ENCODE measurements around the gene SPATS2. TPM values are rescaled to one million over a fixed set of nuclear protein-coding genes. Genes with fewer than 3 reads are reported as not detected.
A peak's percentile ranks its signal among the peaks of the same experiment; 100 is the strongest.

Gene SPATS2
- total RNA-seq, 2 donors from 2014 or later, result 17.2 to 21.9 TPM

DNA sequence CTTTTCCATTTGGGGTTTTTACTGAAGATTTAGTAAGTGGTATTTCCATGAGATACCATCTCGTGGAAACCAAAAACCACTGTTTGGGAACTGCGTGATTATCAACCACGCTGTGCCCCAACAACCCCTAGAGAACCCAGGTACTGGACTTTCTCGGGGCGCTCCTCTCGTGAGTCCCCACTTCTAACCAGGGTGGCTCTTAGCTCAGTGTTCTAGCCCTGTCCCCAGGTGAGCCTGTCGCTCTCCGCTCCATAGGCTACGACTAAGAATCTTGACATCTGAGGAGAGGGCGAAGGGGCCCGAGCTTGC is 200.0 kb downstream of the SPATS2 start:
- no peaks in the 10 kb centered on the region for H3K27me3 ChIP-seq
- H3K36me3 ChIP-seq, result peaks cover 16% of the 10 kb centered on the region
- H3K9ac ChIP-seq (ENCODE audit: low read depth in 2 of 2, low read length in 2 of 2), result peak overlapping the region; percentile 84 to 89
- intact Hi-C loops (cut with DNase I), result no loop called here
- H3K4me1 ChIP-seq, result peaks cover 10% of the 10 kb centered on the region
- peak overlapping the region; percentile 60 for H3K4me3 ChIP-seq
- H3K27ac ChIP-seq, result no peak overlapping the region
- TF ChIP-seq, protein P1, sequence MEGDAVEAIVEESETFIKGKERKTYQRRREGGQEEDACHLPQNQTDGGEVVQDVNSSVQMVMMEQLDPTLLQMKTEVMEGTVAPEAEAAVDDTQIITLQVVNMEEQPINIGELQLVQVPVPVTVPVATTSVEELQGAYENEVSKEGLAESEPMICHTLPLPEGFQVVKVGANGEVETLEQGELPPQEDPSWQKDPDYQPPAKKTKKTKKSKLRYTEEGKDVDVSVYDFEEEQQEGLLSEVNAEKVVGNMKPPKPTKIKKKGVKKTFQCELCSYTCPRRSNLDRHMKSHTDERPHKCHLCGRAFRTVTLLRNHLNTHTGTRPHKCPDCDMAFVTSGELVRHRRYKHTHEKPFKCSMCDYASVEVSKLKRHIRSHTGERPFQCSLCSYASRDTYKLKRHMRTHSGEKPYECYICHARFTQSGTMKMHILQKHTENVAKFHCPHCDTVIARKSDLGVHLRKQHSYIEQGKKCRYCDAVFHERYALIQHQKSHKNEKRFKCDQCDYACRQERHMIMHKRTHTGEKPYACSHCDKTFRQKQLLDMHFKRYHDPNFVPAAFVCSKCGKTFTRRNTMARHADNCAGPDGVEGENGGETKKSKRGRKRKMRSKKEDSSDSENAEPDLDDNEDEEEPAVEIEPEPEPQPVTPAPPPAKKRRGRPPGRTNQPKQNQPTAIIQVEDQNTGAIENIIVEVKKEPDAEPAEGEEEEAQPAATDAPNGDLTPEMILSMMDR (IDR thresholded peaks at IDR 0.05), result no peak
- H3K9me3 ChIP-seq, result no peaks in the 10 kb centered on the region
- DNase-seq, result no peak

DNA sequence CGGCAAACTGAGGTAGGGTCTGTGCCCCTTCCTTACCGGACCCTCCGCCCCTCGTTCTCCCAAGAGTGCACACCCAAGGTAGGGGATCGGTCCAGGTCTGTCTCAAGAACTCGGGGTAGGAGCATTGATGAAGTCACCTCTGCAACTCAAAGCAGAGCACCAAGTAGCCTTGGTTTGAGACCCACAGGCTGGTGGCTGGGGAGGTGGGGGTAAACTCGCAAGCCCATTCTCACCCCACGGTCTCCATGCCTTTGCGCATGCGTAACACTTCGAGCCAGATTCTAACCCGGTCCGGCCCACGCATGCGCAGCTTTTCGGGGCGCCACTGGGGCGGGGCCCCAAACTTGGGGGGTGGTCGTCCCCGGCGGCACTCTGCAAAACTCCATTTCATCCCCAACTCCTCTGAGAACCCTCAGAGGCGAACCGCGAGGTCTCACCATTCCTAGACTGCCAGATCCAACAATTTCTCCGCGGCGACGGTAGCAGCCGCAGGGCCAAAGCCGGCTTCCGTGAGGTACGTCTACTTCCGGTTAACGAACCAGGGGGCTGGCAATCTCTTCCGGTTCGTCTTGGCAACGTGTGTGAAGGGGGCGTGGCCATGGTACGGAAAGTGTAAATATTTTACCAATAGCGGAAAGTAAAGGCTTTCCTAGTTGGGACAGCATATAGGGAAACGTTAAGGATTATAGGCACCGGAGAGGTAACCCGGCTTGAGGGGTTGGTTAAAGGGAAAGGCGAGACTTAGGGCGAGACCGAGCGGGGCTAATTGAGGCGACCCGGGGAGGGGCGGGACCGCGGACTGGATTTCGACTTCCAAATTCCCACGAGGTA is 200.6 kb downstream of the SPATS2 start, which contains the start of gene MCRS1:
Gene MCRS1 (minus strand): TSS at position 532 of the 831 bp plus-strand sequence. CDS start 1,411 bp downstream, outside the sequence.
- Histone ChIP-seq H3K9me3 (no peaks in the 10 kb centered on the region), H3K4me3 (peak within 1 kb of the TSS; percentile 60), H3K36me3 (peaks cover 10% of the 10 kb centered on the region), H3K27ac (peak within 1 kb of the TSS; percentile 89), H3K27me3 (no peaks in the 10 kb centered on the region), H3K4me1 (peaks cover 10% of the 10 kb centered on the region), H3K9ac (ENCODE audit: low read depth in 2 of 2, low read length in 2 of 2) (peak within 1 kb of the TSS; percentile 84 to 89)
- TF ChIP-seq, protein P1 (IDR thresholded peaks at IDR 0.05), result no peak
- intact Hi-C loops (cut with DNase I), result no loop called here
- peak; percentile 94 for DNase-seq

DNA sequence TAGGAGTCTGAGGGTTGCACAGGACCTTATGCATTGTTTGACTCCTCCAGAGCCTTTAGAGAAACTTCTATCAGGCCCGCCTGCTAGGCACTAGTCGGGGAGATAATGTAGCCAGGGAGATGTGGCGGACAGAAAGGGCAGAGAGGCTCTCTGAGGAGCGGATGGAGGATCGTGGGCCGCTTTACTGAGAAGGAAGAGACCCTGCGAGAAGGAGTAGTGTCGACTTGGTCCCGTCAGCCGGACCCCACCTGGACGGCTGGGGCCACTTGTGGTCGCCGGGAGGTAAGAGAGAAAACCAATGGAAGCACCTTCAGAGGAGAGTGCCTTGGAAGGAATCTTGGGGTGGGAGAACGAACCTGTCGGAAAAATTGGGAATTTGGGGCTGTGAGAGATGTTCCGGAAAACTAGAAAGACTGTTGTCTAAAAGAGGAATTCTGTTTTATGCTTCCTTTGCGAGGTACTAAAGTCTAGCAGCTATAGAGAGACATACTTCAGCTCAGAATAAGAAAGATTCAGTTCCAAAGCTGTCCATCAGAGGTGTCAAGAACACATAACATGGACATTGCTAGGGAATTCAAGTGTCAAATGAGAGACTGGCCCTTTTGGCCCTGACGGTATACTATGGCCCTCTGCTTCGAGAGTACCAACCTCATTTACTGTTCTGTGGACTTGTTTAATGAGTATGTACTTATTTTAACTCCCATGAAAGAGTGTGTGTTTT is 201.3 kb downstream of the SPATS2 start:
- Histone ChIP-seq H3K27ac (peak overlapping the region; percentile 89), H3K4me1 (peaks cover 10% of the 10 kb centered on the region), H3K4me3 (peak overlapping the region; percentile 60), H3K36me3 (peaks cover 10% of the 10 kb centered on the region), H3K9me3 (no peaks in the 10 kb centered on the region), H3K9ac (ENCODE audit: low read depth in 2 of 2, low read length in 2 of 2) (peak overlapping the region; percentile 53 to 84), H3K27me3 (no peaks in the 10 kb centered on the region)
- TF ChIP-seq, protein P1 (IDR thresholded peaks at IDR 0.05), result no peak
- DNase-seq, result no peak
- intact Hi-C loops (cut with DNase I), result no loop called here

Other genes with a start within 250 kb of the SPATS2 start
- 1,000 to 10,000 TPM in 1 of 2 donors, 100 to 1,000 TPM in 1; 445 to 1,717 TPM for gene TUBA1B, start 236.1 kb upstream of the SPATS2 start, total RNA-seq
- gene TUBA1A, start 178.4 kb upstream of the SPATS2 start, total RNA-seq, result 10 to 100 TPM; 16.9 to 70.3 TPM
- 100 to 1,000 TPM; 183 to 368 TPM for gene TUBA1C, start 102.4 kb upstream of the SPATS2 start, total RNA-seq
- 10 to 100 TPM in 1 of 2 donors, 1 to 10 TPM in 1; 3.9 to 21.9 TPM for gene PRPH, start 72.3 kb upstream of the SPATS2 start, total RNA-seq
- 10 to 100 TPM; 11.8 to 51.8 TPM for gene TROAP, start 44.2 kb upstream of the SPATS2 start, total RNA-seq
- gene C1QL4, start 30.3 kb upstream of the SPATS2 start, total RNA-seq, result not detected
- 10 to 100 TPM; 29.0 to 34.2 TPM for gene DNAJC22, start 20.6 kb upstream of the SPATS2 start, total RNA-seq
- gene KCNH3, start 171.6 kb downstream of the SPATS2 start, total RNA-seq, result under 1 TPM; 0.05 to 0.13 TPM
- gene MCRS1, start 200.7 kb downstream of the SPATS2 start, total RNA-seq, result 10 to 100 TPM; 53.8 to 78.7 TPM
- under 1 TPM; 0.11 to 0.27 TPM for gene FAM186B, start 238.2 kb downstream of the SPATS2 start, total RNA-seq